PC-9 (cell line): Measurements from ENCODE around the gene CADM1.

Experiments
- EZH2 ChIP-seq: fragments of 200-600 bp; sonication (generic); IDR thresholded peaks from 2 replicates; pipeline ENCODE4 v1.8.0; 2017; ENCODE audit warnings: antibody characterized with exemption, low read depth
- TF ChIP-seq, protein P1 (sequence below): fragments of 200-600 bp; sonication (generic); conservative IDR thresholded peaks from 2 replicates; pipeline ENCODE4 v1.6.1; 2017; ENCODE audit warnings: mixed run types, antibody characterized with exemption, mild to moderate bottlenecking, moderate library complexity

DNA sequence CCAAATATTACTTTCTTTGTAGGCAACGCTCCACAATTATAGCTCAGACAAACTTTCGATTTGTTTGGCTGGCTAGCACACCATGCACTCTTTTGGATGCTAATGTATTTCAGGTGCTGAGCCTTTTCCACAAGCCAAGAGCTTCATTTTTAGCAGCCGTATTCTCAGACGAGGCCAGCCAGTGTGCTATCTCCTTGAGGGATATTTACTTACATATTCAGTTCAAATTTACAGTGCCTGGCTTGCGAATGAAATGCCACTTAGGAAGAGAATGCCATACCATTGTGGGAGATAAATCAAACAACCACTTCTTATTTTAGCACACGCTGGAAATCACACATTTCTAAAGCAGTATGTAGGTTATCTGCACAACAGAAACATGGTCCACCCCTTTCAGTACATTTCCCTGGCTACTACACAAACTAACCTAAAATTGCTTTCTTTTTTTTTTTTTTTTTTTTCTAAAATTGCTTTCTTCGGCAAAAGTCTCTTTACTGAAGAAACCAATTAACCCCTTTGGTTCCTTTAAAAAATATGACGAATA, 236.9 kb downstream of the CADM1 start:
- TF ChIP-seq, protein P1, sequence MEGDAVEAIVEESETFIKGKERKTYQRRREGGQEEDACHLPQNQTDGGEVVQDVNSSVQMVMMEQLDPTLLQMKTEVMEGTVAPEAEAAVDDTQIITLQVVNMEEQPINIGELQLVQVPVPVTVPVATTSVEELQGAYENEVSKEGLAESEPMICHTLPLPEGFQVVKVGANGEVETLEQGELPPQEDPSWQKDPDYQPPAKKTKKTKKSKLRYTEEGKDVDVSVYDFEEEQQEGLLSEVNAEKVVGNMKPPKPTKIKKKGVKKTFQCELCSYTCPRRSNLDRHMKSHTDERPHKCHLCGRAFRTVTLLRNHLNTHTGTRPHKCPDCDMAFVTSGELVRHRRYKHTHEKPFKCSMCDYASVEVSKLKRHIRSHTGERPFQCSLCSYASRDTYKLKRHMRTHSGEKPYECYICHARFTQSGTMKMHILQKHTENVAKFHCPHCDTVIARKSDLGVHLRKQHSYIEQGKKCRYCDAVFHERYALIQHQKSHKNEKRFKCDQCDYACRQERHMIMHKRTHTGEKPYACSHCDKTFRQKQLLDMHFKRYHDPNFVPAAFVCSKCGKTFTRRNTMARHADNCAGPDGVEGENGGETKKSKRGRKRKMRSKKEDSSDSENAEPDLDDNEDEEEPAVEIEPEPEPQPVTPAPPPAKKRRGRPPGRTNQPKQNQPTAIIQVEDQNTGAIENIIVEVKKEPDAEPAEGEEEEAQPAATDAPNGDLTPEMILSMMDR = no peak
- TF ChIP-seq EZH2 = no peak
